WTC11 (cell line): Measurements from ENCODE around the gene MB. TPM values are rescaled to one million over a fixed set of nuclear protein-coding genes. Genes with fewer than 3 reads are reported as not detected.

Source experiments
- ATAC-seq: fragments of 200-7000 bp; cut with Tn5 transposase; 2 replicates; pipeline ENCODE4 v1.10.0; 2021; ENCODE audit warnings: mild to moderate bottlenecking, moderate library complexity
- CTCF ChIA-PET: fragments of 300-600 bp; sonication (Branson Sonifier 250); formaldehyde crosslinking; loops from one replicate; lab custom pipeline; 2021; ENCODE audit warnings: antibody characterized with exemption; lab: Charles Lee
- POLR2A ChIA-PET: fragments of 350-600 bp; sonication (Branson Sonifier 250); formaldehyde crosslinking; loops from one replicate; lab custom pipeline; 2021; ENCODE audit warnings: antibody characterized with exemption; lab: Charles Lee
- DNase-seq: peaks from one replicate; pipeline ENCODE4 v3.0.0; 2021; ENCODE audit warnings: low spot score
- H3K27ac Mint-ChIP-seq: 2 replicates; pipeline ENCODE4 v1.8.0; 2021; ENCODE audit warnings: mixed read lengths
- H3K27me3 Mint-ChIP-seq: 2 replicates; pipeline ENCODE4 v1.8.0; 2021; ENCODE audit warnings: low read depth, mild to moderate bottlenecking, moderate library complexity, mixed read lengths
- H3K36me3 Mint-ChIP-seq: 2 replicates; pipeline ENCODE4 v1.8.0; 2021; ENCODE audit warnings: mixed read lengths
- H3K4me1 Mint-ChIP-seq: 2 replicates; pipeline ENCODE4 v1.8.0; 2022; ENCODE audit warnings: mixed read lengths
- H3K4me3 Mint-ChIP-seq: 2 replicates; pipeline ENCODE4 v1.8.0; 2021; ENCODE audit warnings: mild to moderate bottlenecking, moderate library complexity, mixed read lengths
- H3K9me3 Mint-ChIP-seq: 2 replicates; pipeline ENCODE4 v1.8.0; 2021; ENCODE audit warnings: mixed read lengths
- CREB1 ChIP-seq: sonication (generic); formaldehyde crosslinking; IDR thresholded peaks from 2 replicates; pipeline ENCODE4 v1.8.0; 2023; ENCODE audit warnings: mild to moderate bottlenecking, missing genetic modification reagents
- CREM ChIP-seq: sonication (generic); formaldehyde crosslinking; IDR thresholded peaks from 2 replicates; pipeline ENCODE4 v1.8.1; 2022; ENCODE audit warnings: mild to moderate bottlenecking, missing genetic modification reagents, moderate library complexity
- ETV6 ChIP-seq: sonication (generic); formaldehyde crosslinking; IDR thresholded peaks from 2 replicates; pipeline ENCODE4 v1.8.1; 2022; ENCODE audit warnings: mild to moderate bottlenecking, missing genetic modification reagents
- FOXJ3 ChIP-seq: sonication (generic); formaldehyde crosslinking; IDR thresholded peaks from 2 replicates; pipeline ENCODE4 v1.9.0; 2021; ENCODE audit warnings: missing genetic modification reagents, mild to moderate bottlenecking, borderline replicate concordance
- NFATC4 ChIP-seq: fragments of 250-450 bp; sonication (Bioruptor Pico); IDR thresholded peaks from 2 replicates; pipeline ENCODE4 v1.9.0; 2021; ENCODE audit warnings: mild to moderate bottlenecking
- RORB ChIP-seq: fragments of 250-450 bp; sonication (Bioruptor Pico); IDR thresholded peaks from 2 replicates; pipeline ENCODE4 v1.9.0; 2021; ENCODE audit warnings: mild to moderate bottlenecking
- TP53 ChIP-seq: sonication (generic); formaldehyde crosslinking; IDR thresholded peaks from 2 replicates; pipeline ENCODE4 v1.8.1; 2023; ENCODE audit warnings: mild to moderate bottlenecking, missing genetic modification reagents
- ZNF219 ChIP-seq: sonication (generic); formaldehyde crosslinking; IDR thresholded peaks from 2 replicates; pipeline ENCODE4 v1.8.0; 2023; ENCODE audit warnings: missing genetic modification reagents, mild to moderate bottlenecking, borderline replicate concordance
- total RNA-seq: library from RNA; stranded (reverse); gene quantifications from 3 replicates; pipeline ENCODE4 v1.2.3, GENCODE V29; 2021
- TF ChIP-seq, protein P1 (sequence below): fragments of 250-450 bp; sonication (Bioruptor Pico); IDR thresholded peaks from 2 replicates; pipeline ENCODE4 v1.9.0; 2021; ENCODE audit warnings: mild to moderate bottlenecking
- TF ChIP-seq, protein P2 (sequence below): sonication (generic); formaldehyde crosslinking; IDR thresholded peaks from 2 replicates; pipeline ENCODE4 v1.8.1; 2022; ENCODE audit warnings: missing genetic modification reagents, borderline replicate concordance
- TF ChIP-seq, protein P3 (sequence below): fragments of 200-600 bp; IDR thresholded peaks from 2 replicates; pipeline ENCODE4 v1.8.0; 2022; ENCODE audit warnings: antibody characterized with exemption
- TF ChIP-seq, protein P4 (sequence below): sonication (generic); formaldehyde crosslinking; IDR thresholded peaks from 2 replicates; pipeline ENCODE4 v1.8.0; 2022; ENCODE audit warnings: mild to moderate bottlenecking, missing genetic modification reagents
- TF ChIP-seq, protein P5 (sequence below): fragments of 250-450 bp; sonication (Bioruptor Pico); IDR thresholded peaks from 2 replicates; pipeline ENCODE4 v1.9.0; 2021; ENCODE audit warnings: mild to moderate bottlenecking, borderline replicate concordance
- TF ChIP-seq, protein P6 (sequence below): sonication (generic); formaldehyde crosslinking; IDR thresholded peaks from 2 replicates; pipeline ENCODE4 v1.8.1; 2022; ENCODE audit warnings: low read depth, missing genetic modification reagents, borderline replicate concordance

Gene MB
- total RNA-seq, 1 experiment from 2014 or later = 0.50 TPM

DNA sequence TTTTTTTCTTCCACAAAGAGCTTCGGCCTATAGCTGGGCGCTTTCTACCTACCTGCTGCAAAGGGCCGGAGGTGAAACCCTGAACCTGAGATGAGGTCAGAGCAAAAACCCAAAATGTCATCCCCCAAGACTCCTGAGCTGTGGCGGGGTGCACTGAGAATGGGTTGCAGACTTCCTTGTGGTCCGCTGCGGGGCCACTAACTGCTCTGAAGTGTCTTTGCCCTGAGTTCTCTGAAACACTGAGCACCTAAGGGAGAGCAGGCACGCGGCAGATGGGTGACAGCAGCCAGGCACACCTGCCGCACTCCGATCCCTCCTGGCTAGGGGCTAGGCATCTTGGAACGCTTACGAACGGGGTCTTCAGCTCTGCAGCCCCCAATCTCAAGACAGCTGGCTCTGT lies 47.2 kb downstream of the MB start:
- no peak overlapping the region for H3K27ac Mint-ChIP-seq
- DNase-seq = no peak
- POLR2A ChIA-PET = no interaction called here
- H3K36me3 Mint-ChIP-seq = no peaks in the 10 kb centered on the region
- TF ChIP-seq FOXJ3 (CRISPR knock-in tag) = no peak
- TF ChIP-seq, protein P1, sequence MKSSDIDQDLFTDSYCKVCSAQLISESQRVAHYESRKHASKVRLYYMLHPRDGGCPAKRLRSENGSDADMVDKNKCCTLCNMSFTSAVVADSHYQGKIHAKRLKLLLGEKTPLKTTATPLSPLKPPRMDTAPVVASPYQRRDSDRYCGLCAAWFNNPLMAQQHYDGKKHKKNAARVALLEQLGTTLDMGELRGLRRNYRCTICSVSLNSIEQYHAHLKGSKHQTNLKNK (CRISPR knock-in tag) = no peak
- TF ChIP-seq, protein P2, sequence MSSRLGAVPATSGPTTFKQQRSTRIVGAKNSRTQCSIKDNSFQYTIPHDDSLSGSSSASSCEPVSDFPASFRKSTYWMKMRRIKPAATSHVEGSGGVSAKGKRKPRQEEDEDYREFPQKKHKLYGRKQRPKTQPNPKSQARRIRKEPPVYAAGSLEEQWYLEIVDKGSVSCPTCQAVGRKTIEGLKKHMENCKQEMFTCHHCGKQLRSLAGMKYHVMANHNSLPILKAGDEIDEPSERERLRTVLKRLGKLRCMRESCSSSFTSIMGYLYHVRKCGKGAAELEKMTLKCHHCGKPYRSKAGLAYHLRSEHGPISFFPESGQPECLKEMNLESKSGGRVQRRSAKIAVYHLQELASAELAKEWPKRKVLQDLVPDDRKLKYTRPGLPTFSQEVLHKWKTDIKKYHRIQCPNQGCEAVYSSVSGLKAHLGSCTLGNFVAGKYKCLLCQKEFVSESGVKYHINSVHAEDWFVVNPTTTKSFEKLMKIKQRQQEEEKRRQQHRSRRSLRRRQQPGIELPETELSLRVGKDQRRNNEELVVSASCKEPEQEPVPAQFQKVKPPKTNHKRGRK (CRISPR knock-in tag) = no peak
- TF ChIP-seq TP53 (CRISPR knock-in tag) = no peak
- TF ChIP-seq, protein P3, sequence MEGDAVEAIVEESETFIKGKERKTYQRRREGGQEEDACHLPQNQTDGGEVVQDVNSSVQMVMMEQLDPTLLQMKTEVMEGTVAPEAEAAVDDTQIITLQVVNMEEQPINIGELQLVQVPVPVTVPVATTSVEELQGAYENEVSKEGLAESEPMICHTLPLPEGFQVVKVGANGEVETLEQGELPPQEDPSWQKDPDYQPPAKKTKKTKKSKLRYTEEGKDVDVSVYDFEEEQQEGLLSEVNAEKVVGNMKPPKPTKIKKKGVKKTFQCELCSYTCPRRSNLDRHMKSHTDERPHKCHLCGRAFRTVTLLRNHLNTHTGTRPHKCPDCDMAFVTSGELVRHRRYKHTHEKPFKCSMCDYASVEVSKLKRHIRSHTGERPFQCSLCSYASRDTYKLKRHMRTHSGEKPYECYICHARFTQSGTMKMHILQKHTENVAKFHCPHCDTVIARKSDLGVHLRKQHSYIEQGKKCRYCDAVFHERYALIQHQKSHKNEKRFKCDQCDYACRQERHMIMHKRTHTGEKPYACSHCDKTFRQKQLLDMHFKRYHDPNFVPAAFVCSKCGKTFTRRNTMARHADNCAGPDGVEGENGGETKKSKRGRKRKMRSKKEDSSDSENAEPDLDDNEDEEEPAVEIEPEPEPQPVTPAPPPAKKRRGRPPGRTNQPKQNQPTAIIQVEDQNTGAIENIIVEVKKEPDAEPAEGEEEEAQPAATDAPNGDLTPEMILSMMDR = no peak
- no peak for TF ChIP-seq RORB (CRISPR knock-in tag)
- TF ChIP-seq, protein P4, sequence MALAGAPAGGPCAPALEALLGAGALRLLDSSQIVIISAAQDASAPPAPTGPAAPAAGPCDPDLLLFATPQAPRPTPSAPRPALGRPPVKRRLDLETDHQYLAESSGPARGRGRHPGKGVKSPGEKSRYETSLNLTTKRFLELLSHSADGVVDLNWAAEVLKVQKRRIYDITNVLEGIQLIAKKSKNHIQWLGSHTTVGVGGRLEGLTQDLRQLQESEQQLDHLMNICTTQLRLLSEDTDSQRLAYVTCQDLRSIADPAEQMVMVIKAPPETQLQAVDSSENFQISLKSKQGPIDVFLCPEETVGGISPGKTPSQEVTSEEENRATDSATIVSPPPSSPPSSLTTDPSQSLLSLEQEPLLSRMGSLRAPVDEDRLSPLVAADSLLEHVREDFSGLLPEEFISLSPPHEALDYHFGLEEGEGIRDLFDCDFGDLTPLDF = no peak
- TF ChIP-seq, protein P5, sequence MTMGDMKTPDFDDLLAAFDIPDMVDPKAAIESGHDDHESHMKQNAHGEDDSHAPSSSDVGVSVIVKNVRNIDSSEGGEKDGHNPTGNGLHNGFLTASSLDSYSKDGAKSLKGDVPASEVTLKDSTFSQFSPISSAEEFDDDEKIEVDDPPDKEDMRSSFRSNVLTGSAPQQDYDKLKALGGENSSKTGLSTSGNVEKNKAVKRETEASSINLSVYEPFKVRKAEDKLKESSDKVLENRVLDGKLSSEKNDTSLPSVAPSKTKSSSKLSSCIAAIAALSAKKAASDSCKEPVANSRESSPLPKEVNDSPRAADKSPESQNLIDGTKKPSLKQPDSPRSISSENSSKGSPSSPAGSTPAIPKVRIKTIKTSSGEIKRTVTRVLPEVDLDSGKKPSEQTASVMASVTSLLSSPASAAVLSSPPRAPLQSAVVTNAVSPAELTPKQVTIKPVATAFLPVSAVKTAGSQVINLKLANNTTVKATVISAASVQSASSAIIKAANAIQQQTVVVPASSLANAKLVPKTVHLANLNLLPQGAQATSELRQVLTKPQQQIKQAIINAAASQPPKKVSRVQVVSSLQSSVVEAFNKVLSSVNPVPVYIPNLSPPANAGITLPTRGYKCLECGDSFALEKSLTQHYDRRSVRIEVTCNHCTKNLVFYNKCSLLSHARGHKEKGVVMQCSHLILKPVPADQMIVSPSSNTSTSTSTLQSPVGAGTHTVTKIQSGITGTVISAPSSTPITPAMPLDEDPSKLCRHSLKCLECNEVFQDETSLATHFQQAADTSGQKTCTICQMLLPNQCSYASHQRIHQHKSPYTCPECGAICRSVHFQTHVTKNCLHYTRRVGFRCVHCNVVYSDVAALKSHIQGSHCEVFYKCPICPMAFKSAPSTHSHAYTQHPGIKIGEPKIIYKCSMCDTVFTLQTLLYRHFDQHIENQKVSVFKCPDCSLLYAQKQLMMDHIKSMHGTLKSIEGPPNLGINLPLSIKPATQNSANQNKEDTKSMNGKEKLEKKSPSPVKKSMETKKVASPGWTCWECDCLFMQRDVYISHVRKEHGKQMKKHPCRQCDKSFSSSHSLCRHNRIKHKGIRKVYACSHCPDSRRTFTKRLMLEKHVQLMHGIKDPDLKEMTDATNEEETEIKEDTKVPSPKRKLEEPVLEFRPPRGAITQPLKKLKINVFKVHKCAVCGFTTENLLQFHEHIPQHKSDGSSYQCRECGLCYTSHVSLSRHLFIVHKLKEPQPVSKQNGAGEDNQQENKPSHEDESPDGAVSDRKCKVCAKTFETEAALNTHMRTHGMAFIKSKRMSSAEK = no peak
- no peak for TF ChIP-seq ETV6 (CRISPR knock-in tag)
- no peak for TF ChIP-seq CREM (CRISPR knock-in tag)
- TF ChIP-seq ZNF219 = no peak
- no peak for TF ChIP-seq CREB1
- TF ChIP-seq, protein P6, sequence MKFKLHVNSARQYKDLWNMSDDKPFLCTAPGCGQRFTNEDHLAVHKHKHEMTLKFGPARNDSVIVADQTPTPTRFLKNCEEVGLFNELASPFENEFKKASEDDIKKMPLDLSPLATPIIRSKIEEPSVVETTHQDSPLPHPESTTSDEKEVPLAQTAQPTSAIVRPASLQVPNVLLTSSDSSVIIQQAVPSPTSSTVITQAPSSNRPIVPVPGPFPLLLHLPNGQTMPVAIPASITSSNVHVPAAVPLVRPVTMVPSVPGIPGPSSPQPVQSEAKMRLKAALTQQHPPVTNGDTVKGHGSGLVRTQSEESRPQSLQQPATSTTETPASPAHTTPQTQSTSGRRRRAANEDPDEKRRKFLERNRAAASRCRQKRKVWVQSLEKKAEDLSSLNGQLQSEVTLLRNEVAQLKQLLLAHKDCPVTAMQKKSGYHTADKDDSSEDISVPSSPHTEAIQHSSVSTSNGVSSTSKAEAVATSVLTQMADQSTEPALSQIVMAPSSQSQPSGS (CRISPR knock-in tag) = no peak
- no peak for TF ChIP-seq NFATC4 (CRISPR knock-in tag)
- TF ChIP-seq, all 79 proteins: peak for 0
- Mint-ChIP-seq H3K4me3 (no peak overlapping the region), H3K9me3 (no peaks in the 10 kb centered on the region), H3K27me3 (no peaks in the 10 kb centered on the region), H3K4me1 (no peaks in the 10 kb centered on the region)
- CTCF ChIA-PET = interaction anchor here (2.1 kb wide), 1 partner anchor 14 kb away, joined by 6 read pairs; no protein-coding TSS in a partner anchor
- ATAC-seq = no peak
